Measurements from ENCODE around the gene CRX.
A peak's percentile ranks its signal among the peaks of the same experiment; 100 is the strongest.
"Not testable (repeated sequence)": the region's sequence is repeated elsewhere in the genome, so short reads cannot be mapped to it uniquely, and the experiment has no call there.

The CRX gene

DNA sequence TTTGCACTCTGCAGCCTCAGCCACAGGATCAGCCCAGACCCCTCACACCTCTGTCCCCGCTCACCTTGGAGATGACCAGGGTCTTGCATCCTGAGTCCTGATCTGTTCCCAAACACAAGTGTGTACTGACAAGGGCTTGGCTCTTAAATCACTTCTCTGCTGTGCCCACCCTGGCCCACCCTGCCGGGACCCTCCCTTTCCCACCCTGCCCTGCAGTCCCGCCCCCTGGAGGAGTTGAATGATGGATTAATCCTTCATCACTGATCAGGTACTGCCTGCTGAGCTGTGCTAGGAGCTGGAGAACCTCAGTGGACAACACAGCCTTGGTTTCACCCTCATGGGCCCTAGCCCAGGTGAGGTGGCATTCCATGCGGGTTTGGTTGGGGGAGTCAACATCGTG lies 17.3 kb upstream of the CRX start, which contains the start of gene TPRX1:
TSS of gene TPRX1 (minus strand) at position 101 of the 400 bp plus-strand sequence. CDS start at position 89, 12 bp downstream.
- not testable (repeated sequence) for DNase-seq

DNA sequence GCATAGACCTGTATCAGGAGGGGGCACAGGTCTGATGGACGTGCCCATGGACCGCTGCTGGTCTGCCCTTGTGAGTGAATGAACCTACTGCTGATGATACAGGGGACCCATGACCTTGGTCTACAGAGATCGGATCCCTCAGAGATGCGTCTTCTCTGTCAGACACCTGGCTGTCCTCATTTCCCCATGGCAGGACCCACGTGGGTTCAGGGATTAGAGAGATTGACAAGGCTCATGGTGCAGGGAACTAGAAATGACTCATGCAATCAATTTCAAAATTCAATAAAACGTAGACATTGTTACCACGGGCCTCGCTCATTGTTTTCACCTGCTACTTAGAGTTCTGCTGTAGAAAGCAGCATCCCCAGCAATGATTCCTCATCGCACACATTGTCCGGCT lies 16.4 kb upstream of the CRX start:
- DNase-seq = no peak

DNA sequence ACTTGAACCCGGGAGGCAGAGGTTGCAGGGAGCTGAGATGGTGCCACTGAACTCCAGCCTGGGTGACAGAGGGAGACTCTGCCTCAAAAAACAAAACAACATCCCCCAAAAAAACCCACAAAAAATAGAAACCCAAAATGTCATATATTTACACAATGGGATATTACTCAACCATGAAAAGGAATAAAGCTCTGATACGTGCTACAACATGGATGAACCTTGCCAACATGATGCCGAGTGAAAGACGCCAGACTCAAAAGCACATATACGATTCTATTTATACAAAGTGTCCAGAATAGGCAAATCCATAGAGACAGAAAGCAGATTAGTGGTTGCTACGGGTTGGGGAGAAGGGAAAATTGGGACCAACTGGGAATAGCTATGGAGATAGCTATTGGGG lies 15.3 kb upstream of the CRX start:
- DNase-seq = no peak

DNA sequence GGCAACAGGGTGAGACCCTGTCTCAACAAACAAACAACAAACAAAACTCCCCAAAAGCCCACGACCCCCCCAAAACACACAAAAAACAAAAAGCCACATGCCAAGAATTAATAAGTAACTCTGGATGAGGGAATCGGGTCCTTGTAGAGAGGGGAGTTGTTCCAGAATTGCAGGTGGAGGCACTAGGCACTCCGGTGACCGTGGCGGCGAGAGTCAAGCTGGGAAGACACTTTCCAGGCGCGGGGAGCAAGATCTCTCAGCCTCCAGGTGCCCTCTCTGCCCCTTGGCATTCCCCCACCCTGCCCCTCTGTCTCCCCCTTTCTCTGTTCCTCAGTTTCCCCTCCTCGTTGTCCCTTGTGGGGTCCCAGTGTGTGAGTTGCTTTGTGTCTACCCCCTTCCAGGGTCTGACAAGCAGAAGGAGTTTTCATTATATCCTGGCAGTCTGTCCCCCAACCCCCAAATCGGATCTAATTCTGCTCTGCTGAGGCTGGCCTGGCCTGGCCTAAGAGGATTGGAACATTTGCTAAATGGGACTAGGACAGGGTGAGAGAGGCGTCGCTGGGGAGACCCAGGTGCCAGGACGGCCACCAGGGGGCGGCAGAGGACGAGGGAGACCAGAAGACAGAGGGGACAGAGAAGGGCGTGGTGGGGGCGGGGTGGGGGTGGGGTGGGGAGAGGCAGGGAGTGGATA lies 8.3 kb upstream of the CRX start:
- peak; percentile 25 for DNase-seq

DNA sequence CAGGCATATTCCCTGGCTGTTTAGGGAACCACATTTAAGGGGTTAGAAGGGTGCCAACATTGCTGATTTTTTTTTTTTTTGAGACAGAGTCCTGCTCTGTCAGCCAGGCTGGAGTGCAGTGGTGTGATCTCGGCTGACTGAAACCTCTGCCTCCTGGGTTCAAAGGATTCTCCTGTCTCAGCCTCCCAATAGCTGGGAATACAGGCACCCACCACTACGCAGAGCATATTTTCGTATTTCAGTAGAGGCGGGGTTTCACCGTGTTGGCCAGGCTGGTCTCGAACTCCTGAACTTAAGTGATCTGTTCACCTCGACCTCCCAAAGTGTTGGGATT lies 7.8 kb upstream of the CRX start:
- DNase-seq = no peak

DNA sequence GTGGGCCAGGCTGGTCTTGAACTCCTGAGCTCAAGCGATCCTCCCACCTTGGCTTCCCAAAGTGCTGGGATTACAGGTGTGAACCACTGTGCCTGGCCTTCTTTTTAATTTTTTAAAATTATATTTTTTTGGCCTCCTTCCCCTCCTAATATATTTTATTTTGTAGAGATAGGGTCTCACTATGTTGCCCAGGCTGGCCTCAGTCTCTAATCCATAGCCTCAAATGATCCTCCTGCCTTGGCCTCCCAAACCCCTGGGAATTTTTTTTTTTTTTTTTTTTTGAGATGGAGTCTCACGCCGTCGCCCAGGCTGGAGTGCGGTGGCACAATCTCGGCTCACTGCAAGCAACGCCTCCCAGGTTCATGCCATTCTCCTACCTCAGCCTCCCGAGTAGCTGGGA lies 5.5 kb upstream of the CRX start:
- DNase-seq = not testable (repeated sequence)

DNA sequence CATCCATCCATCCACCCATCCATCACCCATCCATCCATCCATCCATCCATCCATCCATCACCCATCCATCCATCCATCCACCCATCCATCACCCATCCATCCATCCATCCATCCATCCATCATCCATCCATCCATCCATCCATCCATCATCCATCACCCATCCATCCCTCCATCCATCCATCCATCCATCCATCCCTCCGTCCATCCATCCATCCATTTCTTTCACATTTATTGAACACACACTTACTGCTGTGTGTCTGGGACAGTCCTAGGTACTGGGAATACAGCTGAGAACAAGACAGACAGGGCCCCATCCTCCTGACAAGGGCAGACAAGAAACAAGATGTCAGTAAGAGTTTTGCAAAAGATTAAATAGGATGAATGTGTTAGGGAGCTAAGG lies 3.5 kb upstream of the CRX start:
- not testable (repeated sequence) for DNase-seq

DNA sequence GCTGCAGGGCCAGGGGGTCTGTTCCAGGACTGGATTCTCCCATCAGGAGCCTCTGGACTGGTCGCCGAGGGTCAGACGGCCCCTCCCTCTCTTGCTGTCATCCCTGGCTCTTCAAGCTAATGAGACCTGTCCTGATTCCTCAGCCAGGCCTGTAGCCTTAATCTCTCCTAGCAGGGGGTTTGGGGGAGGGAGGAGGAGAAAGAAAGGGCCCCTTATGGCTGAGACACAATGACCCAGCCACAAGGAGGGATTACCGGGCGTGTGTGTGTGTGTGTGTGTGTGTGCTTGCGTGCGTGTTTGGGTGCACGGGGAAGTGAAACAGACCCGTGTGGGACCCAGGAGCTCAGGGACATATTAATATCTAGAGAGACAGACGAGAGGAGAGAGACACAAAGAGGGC lies 1.9 kb upstream of the CRX start:
- no peak for DNase-seq

DNA sequence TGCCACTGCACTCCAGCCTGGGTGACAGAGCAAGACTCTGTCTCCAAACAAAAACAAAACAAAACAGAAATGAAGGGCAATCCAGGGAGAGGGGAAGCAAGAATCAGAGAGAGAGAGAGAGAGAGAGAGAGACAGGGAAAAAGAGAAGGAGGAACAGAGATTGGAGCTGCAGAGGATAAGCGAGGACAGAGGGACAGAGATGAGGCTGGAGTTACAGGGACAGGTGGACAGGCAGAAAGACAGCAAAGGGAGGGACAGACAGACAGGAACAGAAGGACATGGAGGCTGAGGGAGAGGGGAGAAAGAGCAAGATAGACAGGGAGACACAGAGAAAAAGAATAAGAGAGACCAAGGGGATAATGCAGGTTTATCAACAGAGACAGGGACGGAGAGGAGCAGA lies 1.3 kb upstream of the CRX start:
- DNase-seq = no peak

DNA sequence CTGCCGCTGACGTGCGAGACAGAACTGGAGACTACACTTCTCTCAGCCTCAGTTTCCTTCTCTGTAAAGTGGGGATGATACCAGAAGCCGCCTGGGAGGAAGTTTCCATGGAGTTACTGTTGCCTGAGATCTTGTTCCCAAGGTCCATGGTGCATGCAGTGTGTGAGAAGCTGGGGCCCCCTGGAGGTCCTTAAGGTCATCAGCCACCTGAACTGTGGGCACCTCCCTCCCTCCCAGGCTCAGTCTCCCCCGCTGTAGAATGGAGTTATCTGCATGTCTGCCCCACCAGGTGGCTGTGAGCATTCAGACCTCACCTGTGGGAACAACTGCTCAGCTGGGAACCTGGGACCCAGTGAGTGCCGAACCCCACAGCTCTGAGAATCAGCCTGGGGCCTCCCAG lies 2.7 kb downstream of the CRX start:
- no peak for DNase-seq

DNA sequence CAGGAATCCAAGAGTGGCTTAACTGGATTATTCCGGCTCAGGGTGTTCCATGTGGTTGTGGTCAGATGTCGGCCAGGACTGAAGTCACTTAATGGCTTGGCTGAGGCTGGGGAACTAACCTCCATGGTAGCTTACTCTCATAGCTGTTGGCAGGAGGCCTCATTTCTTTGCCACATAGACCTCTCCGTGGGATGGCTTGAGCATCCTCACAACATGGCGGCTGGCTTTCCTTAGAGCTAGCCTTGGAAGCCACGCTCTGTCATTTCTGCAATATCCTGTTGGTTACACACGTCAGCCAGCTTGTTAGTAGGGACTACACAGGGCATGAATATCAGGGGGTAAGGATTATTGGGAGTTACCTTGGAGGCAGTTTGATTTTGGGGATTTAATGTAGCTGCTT lies 5.1 kb downstream of the CRX start:
- DNase-seq = no peak

DNA sequence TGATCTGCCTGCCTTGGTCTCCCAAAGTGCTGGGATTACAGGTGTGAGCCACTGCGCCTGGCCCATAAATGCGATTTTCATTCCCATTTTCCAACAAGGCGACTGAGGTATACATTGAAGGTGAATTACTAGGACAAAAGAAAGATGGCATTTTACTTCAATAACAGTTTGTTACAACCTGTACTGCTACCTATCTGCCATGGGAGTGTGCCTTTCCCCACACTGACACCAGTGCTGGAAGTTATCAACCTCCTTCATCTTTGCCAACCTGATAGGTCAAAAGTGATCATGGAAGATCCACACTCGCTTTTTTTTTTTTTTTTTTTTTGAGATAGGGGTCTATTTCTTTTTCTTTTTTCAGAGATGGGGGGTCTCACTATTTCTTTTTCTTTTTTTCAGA lies 11.0 kb downstream of the CRX start:
- no peak for DNase-seq

DNA sequence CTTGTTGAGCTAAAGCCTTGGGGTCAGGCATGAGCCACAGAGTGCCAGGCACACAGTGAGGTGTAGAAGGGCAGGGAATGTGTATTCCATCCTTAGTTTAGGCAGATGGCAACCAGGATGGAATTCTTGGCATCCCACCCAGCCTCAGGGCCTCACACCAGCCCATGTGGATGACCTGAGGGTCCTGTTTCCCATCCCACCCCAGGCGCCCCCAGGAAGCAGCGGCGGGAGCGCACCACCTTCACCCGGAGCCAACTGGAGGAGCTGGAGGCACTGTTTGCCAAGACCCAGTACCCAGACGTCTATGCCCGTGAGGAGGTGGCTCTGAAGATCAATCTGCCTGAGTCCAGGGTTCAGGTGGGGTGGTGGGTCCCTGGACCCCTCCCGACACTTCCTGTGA lies 14.3 kb downstream of the CRX start:
- no peak for DNase-seq

DNA sequence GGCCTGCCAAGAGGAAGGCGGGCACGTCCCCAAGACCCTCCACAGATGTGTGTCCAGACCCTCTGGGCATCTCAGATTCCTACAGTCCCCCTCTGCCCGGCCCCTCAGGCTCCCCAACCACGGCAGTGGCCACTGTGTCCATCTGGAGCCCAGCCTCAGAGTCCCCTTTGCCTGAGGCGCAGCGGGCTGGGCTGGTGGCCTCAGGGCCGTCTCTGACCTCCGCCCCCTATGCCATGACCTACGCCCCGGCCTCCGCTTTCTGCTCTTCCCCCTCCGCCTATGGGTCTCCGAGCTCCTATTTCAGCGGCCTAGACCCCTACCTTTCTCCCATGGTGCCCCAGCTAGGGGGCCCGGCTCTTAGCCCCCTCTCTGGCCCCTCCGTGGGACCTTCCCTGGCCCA lies 17.7 kb downstream of the CRX start:
- no peak for DNase-seq

DNA sequence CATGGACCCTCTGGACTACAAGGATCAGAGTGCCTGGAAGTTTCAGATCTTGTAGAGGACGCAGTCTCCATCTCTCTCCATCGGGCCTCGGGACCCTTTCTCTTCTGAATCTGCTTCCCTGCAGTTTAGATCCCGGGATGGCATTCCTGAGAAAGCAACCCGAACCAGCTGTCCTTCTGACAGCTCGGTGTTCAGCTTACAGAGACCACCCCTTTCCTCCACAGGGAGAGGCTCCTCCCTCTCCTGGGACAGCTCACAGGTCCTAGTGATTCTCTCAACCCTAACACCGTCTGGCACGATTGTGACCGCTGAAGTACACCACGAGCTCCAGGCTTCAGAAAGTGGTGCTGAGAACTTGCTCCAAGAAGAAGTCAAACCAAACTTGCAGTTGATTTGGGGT lies 18.2 kb downstream of the CRX start:
- DNase-seq = no peak

DNA sequence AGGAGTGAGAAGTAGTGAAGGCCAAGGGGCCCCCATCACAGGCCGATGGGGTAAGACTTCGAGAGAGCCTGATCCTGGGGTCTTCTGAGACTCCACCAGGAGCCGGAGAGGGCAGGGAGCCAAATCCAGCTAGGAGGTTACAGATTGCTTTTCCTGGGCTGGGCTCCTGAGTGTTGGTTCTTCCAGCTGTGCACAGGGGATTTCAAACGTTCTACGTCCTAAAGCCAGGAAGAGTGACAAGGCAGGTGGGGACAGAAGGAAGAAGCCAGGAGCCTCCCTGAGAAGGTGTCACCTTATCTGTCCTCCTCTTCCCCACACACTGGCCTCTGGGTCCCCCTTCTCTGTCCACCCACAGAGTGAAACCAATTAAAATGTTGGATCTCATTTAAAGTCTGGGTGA lies 21.2 kb downstream of the CRX start:
- DNase-seq = no peak

DNA sequence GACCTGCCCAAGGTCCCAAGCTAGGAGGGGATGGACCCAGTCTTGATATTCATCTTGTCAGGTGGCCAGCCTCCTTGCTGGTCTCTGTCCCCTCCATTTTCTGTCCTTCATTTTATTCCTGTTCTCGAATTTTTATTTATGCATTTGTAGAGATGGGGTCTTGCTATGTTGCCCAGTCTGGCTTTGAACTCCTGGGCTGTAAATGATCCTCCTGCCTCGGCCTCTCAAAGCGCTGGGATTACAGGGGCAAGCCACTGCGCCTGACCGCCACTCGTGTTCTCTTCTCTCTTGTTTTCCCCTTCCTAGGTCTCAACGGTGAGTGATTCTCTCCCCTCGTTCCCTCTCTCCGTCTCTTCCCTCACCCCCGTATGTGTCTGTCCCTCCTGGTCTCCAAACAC lies 26.7 kb downstream of the CRX start:
- no peak for DNase-seq

DNA sequence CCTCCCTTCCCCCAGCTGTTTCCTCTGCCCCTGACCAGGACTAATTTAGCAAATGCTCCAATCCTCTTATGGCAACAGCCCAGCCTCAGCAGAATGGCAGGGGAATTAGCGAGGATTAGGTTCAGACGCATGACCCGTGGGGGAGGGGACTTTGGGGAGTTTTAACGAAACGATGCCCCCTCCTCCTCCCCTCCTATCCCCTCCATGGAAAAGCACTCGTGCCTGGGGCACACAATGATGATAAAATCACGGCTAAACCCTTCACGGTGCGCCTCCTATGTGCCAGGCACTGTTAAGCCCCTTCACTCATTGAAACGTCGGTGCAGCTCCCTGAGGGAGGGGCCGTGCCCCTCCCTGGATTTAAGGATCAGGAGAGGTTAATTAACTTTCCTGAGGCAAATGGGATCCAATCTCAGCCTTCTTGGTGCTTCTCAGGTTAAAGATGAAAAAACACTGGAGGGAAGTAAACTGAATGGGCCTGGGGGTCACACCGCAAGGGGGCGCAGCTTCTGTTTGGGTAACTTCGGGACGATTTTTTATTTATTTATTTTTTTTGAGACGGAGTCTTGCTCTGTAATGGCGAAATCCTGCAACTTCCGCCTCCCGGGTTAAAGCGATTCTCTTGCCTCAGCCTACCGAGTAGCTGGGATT lies 27.2 kb downstream of the CRX start:
- DNase-seq = no peak

DNA sequence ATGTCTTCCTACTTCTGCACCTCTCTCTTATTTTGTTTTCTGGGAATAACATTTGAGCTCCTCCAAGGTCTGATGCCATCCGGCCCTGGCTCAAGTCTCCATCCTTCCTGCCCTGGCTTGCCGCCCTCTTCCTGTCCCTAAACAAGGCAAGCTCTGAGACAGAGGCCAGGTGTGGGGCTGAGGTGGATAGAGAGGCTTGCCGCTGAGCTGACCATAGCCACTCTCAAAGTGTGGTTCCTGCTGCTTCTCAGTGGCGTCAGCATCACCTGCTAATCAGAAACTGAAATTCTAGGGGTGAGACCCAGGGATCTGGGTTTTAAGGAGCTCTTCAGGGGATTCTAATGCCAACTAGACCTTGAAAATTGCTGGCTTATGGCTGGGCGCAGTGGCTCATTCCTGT lies 31.3 kb downstream of the CRX start:
- no peak for DNase-seq

DNA sequence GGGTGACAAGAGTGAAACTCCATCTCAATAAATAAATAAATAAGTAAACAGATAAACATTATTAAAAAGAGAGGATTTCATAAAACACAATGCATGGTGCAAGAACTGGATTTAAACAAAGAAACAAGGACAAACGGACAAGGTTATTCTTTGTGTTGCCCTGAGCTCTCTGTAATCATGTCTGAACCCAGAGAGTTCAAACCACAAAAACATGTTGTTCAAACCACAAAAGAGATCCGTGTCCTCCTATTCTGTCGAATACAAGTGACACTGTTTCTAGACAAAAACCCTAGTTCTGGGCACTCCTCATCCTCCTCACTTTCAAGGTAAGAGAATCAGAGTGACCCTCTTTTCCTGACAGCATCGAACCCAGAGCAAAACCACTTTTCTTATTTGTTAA lies 32.7 kb downstream of the CRX start:
- no peak for DNase-seq

DNA sequence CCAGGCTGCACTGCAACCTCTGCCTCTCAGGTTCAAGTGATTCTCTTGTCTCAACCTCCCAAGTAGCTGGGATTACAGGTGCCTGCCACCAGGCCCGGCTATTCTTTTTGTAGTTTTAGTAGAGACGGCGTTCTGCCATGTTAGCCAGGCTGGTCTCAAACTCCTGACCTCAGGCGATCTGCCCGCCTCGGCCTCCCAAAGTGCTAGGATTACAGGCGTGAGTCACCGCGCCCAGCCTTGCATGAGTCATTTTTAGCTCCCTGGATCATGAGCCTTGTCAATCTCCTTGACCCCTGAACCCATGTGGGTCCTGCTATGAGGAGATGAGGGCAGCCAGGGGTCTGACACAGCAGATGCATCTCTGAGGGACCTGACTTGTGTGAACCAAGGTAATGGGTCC lies 36.5 kb downstream of the CRX start:
- DNase-seq = not testable (repeated sequence)

DNA sequence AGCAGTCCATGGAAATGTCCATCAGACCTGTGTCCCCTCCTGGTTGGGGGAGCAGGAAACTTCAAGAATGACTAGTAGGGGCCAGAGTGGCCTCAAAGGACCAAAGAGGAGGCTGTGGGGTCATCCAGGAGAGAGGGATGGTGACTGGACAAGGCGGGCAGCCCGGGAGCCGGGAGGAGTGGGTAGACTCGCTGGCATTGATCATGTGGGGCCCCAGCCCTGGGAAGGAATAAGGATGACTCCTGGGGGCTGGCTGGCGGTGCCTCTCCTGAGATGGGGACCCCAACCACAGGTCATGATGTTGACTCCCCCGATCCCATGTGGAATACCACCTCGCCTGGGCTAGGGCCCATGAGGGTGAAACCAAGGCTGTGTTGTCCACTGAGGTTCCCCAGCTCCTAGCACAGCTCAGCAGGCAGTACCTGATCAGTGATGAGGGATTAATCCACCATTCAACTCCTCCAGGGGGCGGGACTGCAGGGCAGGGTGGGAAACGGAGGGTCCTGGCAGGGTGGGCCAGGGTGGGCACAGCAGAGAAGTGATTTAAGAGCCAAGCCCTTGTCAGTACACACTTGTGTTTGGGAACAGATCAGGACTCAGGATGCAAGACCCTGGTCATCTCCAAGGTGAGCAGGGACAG lies 37.0 kb downstream of the CRX start, which contains the start of gene TPRX2:
TSS of gene TPRX2 (plus strand) at position 590 of the 640 bp plus-strand sequence. CDS start at position 602, 12 bp downstream.
- not testable (repeated sequence) for DNase-seq

DNA sequence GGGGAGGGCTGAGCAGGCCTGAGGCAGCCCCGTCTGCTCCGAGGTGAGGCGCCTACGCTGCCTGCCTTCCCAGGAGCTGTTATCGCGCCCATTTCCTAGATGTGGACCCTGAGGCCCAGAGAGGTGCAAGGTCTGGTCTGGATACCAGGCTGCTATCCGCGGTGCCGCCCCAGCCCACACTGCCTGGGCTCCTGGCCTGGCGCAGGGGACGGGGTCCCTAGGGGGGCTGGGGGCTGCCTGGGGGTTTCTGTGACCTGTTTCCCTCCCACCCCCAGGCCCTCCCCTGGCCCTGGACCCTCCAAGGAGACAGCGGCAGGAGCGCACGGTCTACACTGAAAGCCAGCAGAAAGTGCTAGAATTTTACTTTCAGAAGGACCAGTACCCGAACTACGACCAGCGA lies 38.1 kb downstream of the CRX start:
- DNase-seq = not testable (repeated sequence)

DNA sequence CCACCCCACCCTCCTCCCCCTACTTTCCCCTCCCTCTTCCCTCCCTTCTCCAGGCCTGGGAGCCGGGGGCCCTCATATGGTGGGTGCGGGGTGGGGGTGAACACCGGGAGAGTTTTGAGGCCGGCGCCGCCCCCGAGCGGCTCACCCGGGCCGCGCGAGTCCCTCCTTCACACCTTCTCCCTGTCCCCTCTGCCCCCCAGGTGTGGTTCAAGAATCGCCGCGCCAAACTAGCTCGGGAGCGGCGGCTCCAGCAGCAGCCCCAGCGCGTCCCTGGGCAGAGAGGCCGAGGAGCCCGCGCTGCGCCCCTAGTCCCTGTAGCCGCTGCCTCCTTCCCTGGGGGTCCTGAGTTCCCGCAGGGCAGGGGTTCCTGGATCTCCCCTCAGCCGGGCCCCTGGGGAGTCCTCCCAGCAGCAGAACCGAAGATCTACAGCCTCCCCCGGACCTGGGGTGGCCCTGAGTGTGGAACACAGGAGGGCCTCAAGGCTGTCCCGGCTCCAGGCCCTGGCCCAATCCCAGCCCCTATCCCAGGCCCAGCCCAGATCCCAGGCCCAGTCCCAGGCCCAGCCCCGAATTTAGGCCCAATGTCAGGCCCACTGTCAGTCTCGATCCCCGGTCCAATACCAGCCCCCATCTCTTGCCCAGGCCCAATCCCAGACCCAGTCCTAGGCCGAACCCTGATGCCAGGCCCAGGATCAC lies 39.0 kb downstream of the CRX start:
- no peak for DNase-seq

Measured in NCI-H1092 treated with DMSO at 0.1 percent for 48 hours (cell line).